Thyroid gland (tissue), 4 donors: ENCODE results near the gene CLIP4. TPM values are rescaled to one million over a fixed set of nuclear protein-coding genes. Genes with fewer than 3 reads are reported as not detected.

Experiments used
- DNase-seq, 2 donors: peaks; one replicate each; pipeline ENCODE4 v3.0.0-alpha.2; 2019
- H3K27ac ChIP-seq, 3 donors: fragments of 200-600 bp; sonication (generic); 1 replicate in 2 of 3; 2 replicates in 1 of 3; pipeline ENCODE4 v1.5.1; 2016 to 2019; ENCODE audit warnings: mild to moderate bottlenecking in 1 of 3, moderate library complexity in 1 of 3
- H3K27me3 ChIP-seq: fragments of 200-600 bp; sonication (generic); one replicate; pipeline ENCODE4 v1.5.1; 2019
- H3K36me3 ChIP-seq, 2 donors: fragments of 200-600 bp; sonication (generic); one replicate each; pipeline ENCODE4 v1.5.1; 2016 to 2019
- H3K4me1 ChIP-seq, 2 donors: fragments of 200-600 bp; sonication (generic); one replicate each; pipeline ENCODE4 v1.5.1; 2017 to 2019
- H3K4me3 ChIP-seq, 3 donors: fragments of 200-600 bp; sonication (generic); replicated peaks in 1 of 3; 1 replicate in 2 of 3; 2 replicates in 1 of 3; pipeline ENCODE4 v1.5.1; 2016; ENCODE audit warnings: mild to moderate bottlenecking in 1 of 3
- H3K9me3 ChIP-seq: fragments of 200-600 bp; sonication (generic); one replicate; pipeline ENCODE4 v1.5.1; 2017
- POLR2A ChIP-seq, 2 donors: fragments of 450-650 bp; IDR thresholded peaks; one replicate each; pipeline ENCODE4 v1.6.1; 2017; ENCODE audit warnings: antibody characterized with exemption in 2 of 2, mild to moderate bottlenecking in 2 of 2, moderate library complexity in 1 of 2
- whole genome bisulfite sequencing, 2 donors: methylation state at CpG; one replicate each; pipeline ENCODE4 v1.1.5; 2017; 5-methylcytosine and 5-hydroxymethylcytosine counted together
- intact Hi-C: fragments of 100-400 bp; cut with DNase I; formaldehyde crosslinking; loops from one replicate; pipeline ENCODE4 v1.15.1; 2023
- total RNA-seq, 4 donors: library from RNA; depleted of rRNA; stranded (reverse); fragments of >200 nt; gene quantifications; one replicate each; pipeline ENCODE4 v1.2.3, GENCODE V29; 2016
- TF ChIP-seq, protein P1 (sequence below), 6 experiments: fragments of 200-600 bp in 3 of 6; fragments of 450-650 bp in 3 of 6; sonication (generic) in 3 of 6; IDR thresholded peaks; one replicate each; pipeline ENCODE4 v1.5.1; 2016 to 2019; ENCODE audit warnings: antibody characterized with exemption in 6 of 6, mild to moderate bottlenecking in 2 of 6, inconsistent platforms in 1 of 6, moderate library complexity in 1 of 6

Gene CLIP4
- total RNA-seq, 4 donors from 2014 or later: 148 to 398 (median 222) TPM

DNA sequence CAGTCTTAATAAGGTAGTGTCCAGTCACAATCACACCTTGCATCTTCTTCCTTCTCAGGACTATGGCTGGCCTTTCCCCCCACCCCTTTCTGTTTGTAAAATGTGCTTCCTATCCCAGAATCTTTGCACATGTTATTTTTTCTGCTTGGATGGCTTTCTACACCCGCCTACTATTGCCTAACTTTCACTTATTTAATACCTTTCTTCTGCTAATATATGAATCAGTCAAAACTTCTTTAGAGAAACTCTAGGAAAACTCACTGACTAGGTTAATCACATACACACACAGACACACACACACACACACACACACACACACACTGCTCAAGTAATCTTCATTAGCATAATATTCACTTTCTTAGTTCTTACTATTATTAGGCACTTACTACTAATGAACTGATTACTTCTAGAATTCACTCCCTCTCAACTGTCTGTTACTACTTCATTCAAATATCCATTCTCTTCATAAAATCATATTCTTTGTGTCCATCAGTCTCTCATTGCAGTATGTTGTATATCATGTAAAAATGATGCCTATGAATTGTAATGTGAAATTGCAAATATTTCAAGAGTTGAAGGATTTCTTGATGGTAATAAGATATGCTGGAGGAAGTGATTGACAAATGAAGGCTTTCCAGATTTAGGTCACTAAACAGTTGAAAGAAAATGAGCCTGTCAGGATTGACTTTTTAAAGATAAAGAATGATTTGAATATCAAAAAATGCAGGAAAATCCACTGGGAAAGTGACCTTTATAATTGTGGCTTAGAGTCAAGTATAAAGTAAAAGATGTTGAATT, 51.2 kb downstream of the CLIP4 start:
- WGBS, 2 donors: 34 to 40% methylated on average over 1 of the region's 1 CpG
- TF ChIP-seq, protein P1, sequence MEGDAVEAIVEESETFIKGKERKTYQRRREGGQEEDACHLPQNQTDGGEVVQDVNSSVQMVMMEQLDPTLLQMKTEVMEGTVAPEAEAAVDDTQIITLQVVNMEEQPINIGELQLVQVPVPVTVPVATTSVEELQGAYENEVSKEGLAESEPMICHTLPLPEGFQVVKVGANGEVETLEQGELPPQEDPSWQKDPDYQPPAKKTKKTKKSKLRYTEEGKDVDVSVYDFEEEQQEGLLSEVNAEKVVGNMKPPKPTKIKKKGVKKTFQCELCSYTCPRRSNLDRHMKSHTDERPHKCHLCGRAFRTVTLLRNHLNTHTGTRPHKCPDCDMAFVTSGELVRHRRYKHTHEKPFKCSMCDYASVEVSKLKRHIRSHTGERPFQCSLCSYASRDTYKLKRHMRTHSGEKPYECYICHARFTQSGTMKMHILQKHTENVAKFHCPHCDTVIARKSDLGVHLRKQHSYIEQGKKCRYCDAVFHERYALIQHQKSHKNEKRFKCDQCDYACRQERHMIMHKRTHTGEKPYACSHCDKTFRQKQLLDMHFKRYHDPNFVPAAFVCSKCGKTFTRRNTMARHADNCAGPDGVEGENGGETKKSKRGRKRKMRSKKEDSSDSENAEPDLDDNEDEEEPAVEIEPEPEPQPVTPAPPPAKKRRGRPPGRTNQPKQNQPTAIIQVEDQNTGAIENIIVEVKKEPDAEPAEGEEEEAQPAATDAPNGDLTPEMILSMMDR (IDR thresholded peaks at IDR 0.05): no peak
- no peak for TF ChIP-seq POLR2A (IDR thresholded peaks at IDR 0.05)

DNA sequence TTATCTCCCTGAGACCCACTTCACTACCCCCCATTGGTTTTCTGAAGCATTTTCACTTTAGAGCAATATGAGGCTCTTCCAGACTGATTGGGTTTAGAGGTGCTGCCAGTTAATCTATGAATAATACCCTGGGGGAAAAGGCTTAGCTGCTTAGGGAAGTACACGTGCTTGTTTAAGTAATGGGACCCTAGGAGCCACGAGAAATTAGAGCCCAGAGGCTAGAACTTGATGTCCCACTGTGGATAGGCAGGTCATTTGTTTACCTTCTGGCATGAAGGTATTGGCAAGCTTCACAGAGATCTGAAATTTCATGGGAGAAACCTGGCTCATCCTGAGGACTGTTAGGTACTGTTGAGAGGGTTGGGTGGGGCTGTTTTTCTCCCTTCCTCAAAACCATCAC, 59.7 kb downstream of the CLIP4 start:
- intact Hi-C loops: no loop called here
- no peaks in the 10 kb centered on the region for H3K27me3 ChIP-seq

More for the DNA sequence above, 51.2 kb downstream of the CLIP4 start:
- no peaks in the 10 kb centered on the region for H3K27me3 ChIP-seq
- H3K4me1 ChIP-seq: peaks cover 8 to 11% of the 10 kb centered on the region in 2 donors
- peak overlapping the region in 1 of 3 donors; percentile 3 for H3K27ac ChIP-seq
- H3K4me3 ChIP-seq: no peak overlapping the region
- intact Hi-C loops: no loop called here
- H3K36me3 ChIP-seq: peaks cover 2 to 4% of the 10 kb centered on the region in 2 donors
- DNase-seq: peak in 1 of 2 donors; percentile 7
- no peaks in the 10 kb centered on the region for H3K9me3 ChIP-seq

DNA sequence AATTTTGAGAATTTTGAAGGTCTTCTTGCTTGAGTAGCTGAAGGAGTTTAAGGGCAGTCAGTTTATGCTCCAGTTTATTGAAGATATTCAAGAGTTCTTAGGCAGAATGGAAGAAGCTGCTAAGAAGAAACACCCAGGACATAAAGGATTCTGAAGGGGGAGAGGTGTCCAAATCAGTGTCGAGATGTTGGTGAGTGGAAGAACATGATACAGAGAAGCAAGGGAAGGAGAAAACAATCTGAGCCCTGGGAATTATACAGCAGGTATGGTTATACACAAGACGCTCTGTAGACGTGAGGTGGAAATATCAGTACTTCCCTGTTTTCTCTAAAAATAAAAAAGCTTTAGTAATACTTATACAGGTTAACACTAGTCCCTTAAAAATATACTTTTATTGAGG, 60.1 kb downstream of the CLIP4 start:
- no peak for DNase-seq
- WGBS, 2 donors: 95 to 99% methylated on average over 3 of the region's 3 CpGs
- Histone ChIP-seq H3K36me3 (peaks cover 15 to 26% of the 10 kb centered on the region in 2 donors), H3K4me3 (no peak overlapping the region), H3K4me1 (no peaks in the 10 kb centered on the region), H3K27ac (no peak overlapping the region), H3K27me3 (no peaks in the 10 kb centered on the region), H3K9me3 (no peaks in the 10 kb centered on the region)
- intact Hi-C loops: no loop called here
- no peak for TF ChIP-seq POLR2A (IDR thresholded peaks at IDR 0.05)
- TF ChIP-seq, protein P1 (IDR thresholded peaks at IDR 0.05): no peak

More for the DNA sequence above, 59.7 kb downstream of the CLIP4 start:
- Histone ChIP-seq H3K4me1 (no peaks in the 10 kb centered on the region), H3K9me3 (no peaks in the 10 kb centered on the region), H3K27ac (no peak overlapping the region), H3K36me3 (peaks cover 15 to 26% of the 10 kb centered on the region in 2 donors), H3K4me3 (no peak overlapping the region)
- TF ChIP-seq POLR2A (IDR thresholded peaks at IDR 0.05): no peak
- TF ChIP-seq, protein P1 (IDR thresholded peaks at IDR 0.05): no peak
- 57 to 68% methylated on average over 2 of the region's 2 CpGs for WGBS, 2 donors
- no peak for DNase-seq

DNA sequence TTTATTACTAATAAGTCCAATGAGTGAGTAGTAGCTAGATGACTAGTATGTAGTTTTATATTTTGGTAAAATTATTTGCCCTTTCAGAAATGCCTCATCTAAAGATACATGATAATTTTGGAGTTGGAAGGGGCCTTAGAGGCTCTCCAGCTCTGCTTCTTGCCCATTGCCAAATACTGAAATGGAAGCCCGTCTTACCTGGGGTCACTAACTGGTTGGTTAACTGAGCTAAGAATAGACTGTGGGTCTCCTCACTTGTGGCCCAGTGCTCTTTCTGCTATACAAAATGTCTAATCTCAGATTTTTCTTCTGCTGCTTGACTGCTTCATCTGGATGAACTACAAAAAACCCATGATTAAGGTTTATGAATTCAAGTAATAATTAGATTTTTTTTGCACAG, 67.1 kb downstream of the CLIP4 start:
- TF ChIP-seq, protein P1 (IDR thresholded peaks at IDR 0.05): no peak
- no peak for TF ChIP-seq POLR2A (IDR thresholded peaks at IDR 0.05)
- no peak for DNase-seq
- intact Hi-C loops: no loop called here
- Histone ChIP-seq H3K27ac (no peak overlapping the region), H3K4me1 (no peaks in the 10 kb centered on the region), H3K9me3 (no peaks in the 10 kb centered on the region), H3K4me3 (no peak overlapping the region), H3K36me3 (peaks cover 5 to 20% of the 10 kb centered on the region in 2 donors), H3K27me3 (no peaks in the 10 kb centered on the region)
- WGBS, 2 donors: 72 to 100% methylated on average over 1 of the region's 1 CpG

DNA sequence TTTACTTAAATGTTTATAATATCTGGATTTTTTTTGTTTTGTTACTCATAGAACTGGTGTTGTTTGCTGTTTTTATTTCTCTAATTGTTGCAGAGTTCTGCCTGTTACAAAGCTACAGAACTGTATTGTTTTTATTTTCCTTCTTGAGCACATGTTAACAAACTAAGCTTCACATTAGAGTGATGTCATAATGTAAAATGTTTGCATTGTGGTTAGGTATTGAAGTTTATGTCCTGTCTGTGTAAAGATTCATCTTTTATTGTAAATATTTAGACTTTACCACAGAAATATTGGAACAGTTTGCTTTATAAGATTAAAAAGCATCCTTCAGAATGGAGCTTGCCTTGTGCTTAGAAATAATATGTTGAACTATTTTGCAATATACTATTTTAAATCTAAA, 67.7 kb downstream of the CLIP4 start:
- no peak for DNase-seq
- H3K27me3 ChIP-seq: no peaks in the 10 kb centered on the region
- H3K4me1 ChIP-seq: no peaks in the 10 kb centered on the region
- intact Hi-C loops: no loop called here
- H3K4me3 ChIP-seq: no peak overlapping the region
- no peak overlapping the region for H3K27ac ChIP-seq
- peaks cover 5 to 20% of the 10 kb centered on the region in 2 donors for H3K36me3 ChIP-seq
- H3K9me3 ChIP-seq: no peaks in the 10 kb centered on the region
- no peak for TF ChIP-seq POLR2A (IDR thresholded peaks at IDR 0.05)
- TF ChIP-seq, protein P1 (IDR thresholded peaks at IDR 0.05): no peak
